Esophagus squamous epithelium (tissue), 4 donors: ENCODE measurements around the gene HIRA.

Source experiments
- CTCF ChIP-seq, 6 experiments: fragments of 450-650 bp in 4 of 6; fragments of 200-600 bp in 2 of 6; sonication (generic) in 2 of 6; IDR thresholded peaks; one replicate each; pipeline ENCODE4 v1.5.1; 2016 to 2019; ENCODE audit warnings: antibody characterized with exemption in 6 of 6, mild to moderate bottlenecking in 4 of 6, moderate library complexity in 4 of 6
- POLR2A ChIP-seq, 4 donors: fragments of 450-650 bp; IDR thresholded peaks; one replicate each; pipeline ENCODE4 v1.6.1; 2017; ENCODE audit warnings: antibody characterized with exemption in 4 of 4, mild to moderate bottlenecking in 4 of 4, moderate library complexity in 3 of 4

GRCh38 chr22:19479355-19480172, 48.0 kb upstream of the HIRA start, which contains the start of gene CDC45:
- no peak for TF ChIP-seq CTCF (IDR thresholded peaks at IDR 0.05)
- TF ChIP-seq POLR2A (IDR thresholded peaks at IDR 0.05), result no peak
